Endodermal cell (in vitro differentiated cells): ENCODE measurements around the gene MAPKAPK5. TPM values are rescaled to one million over a fixed set of nuclear protein-coding genes. Genes with fewer than 3 reads are reported as not detected.

ENCODE experiments used
- DNase-seq: peaks from one replicate; pipeline ENCODE4 v3.0.0-alpha.2; 2017
- H3K27ac ChIP-seq: 2 replicates; pipeline ENCODE4 v1.5.1; 2013; ENCODE audit warnings: mild to moderate bottlenecking, low read depth, low read length, moderate library complexity
- H3K27me3 ChIP-seq: 2 replicates; pipeline ENCODE4 v1.6.1; 2013; ENCODE audit warnings: mild to moderate bottlenecking, low read length, moderate library complexity; ENCODE audit not compliant: insufficient read depth, control insufficient read depth, poor library complexity, severe bottlenecking
- H3K36me3 ChIP-seq: 2 replicates; pipeline ENCODE4 v1.7.0; 2013; ENCODE audit warnings: mild to moderate bottlenecking, low read length, moderate library complexity; ENCODE audit not compliant: control insufficient read depth, insufficient read depth
- H3K4me1 ChIP-seq: one replicate; pipeline ENCODE4 v1.7.0; 2013; ENCODE audit warnings: low read length; ENCODE audit not compliant: control insufficient read depth, insufficient read depth
- H3K4me3 ChIP-seq: 2 replicates; pipeline ENCODE4 v1.5.1; 2013; ENCODE audit warnings: mild to moderate bottlenecking, low read length, moderate library complexity
- H3K9ac ChIP-seq: 2 replicates; pipeline ENCODE4 v1.6.1; 2013; ENCODE audit warnings: mild to moderate bottlenecking, low read length, moderate library complexity; ENCODE audit not compliant: poor library complexity, severe bottlenecking; ENCODE audit errors: extremely low read depth
- H3K9me3 ChIP-seq: 2 replicates; pipeline ENCODE4 v1.6.1; 2013; ENCODE audit warnings: mild to moderate bottlenecking, low read length, moderate library complexity; ENCODE audit not compliant: control insufficient read depth
- H3K27ac Mint-ChIP-seq: 2 replicates; pipeline ENCODE4 v1.8.0; 2020; ENCODE audit warnings: mixed read lengths
- H3K27me3 Mint-ChIP-seq: 2 replicates; pipeline ENCODE4 v1.8.0; 2021; ENCODE audit warnings: mild to moderate bottlenecking, mixed read lengths; ENCODE audit not compliant: insufficient read depth
- H3K36me3 Mint-ChIP-seq: 2 replicates; pipeline ENCODE4 v1.8.0; 2020; ENCODE audit warnings: low read depth, mixed read lengths
- H3K4me1 Mint-ChIP-seq: 2 replicates; pipeline ENCODE4 v1.8.0; 2020; ENCODE audit warnings: mixed read lengths
- H3K4me3 Mint-ChIP-seq: 2 replicates; pipeline ENCODE4 v1.8.0; 2020; ENCODE audit warnings: mild to moderate bottlenecking, moderate library complexity, mixed read lengths
- H3K9me3 Mint-ChIP-seq: 2 replicates; pipeline ENCODE4 v1.8.0; 2020; ENCODE audit warnings: mild to moderate bottlenecking, mixed read lengths
- WGBS, 2 experiments: methylation state at CpG; one replicate each; pipeline versions ENCODE4 v1.1.5 to v1.1.7; 2013; ENCODE audit warnings: missing lambda C conversion rate in 2 of 2, mixed read lengths in 1 of 2; ENCODE audit not compliant: insufficient coverage in 1 of 2, insufficient read length in 1 of 2; 5-methylcytosine and 5-hydroxymethylcytosine counted together
- total RNA-seq, 2 donors: library from RNA; stranded (reverse); fragmentation: NEBNext Ultra II Directional in 1 of 2; extraction: Animal tissue kit (Norgen Biotek cat#: 25700) in 1 of 2; gene quantifications; 2 replicates in 1 of 2; 3 replicates in 1 of 2; pipeline ENCODE4 v1.2.1, GENCODE V29; 2021
- TF ChIP-seq, protein P1 (sequence below): fragments of 200-600 bp; sonication (generic); conservative IDR thresholded peaks from 2 replicates; pipeline ENCODE4 v1.5.0; 2021; ENCODE audit warnings: antibody characterized with exemption, mild to moderate bottlenecking

MAPKAPK5 gene
- total RNA-seq, 2 donors from 2014 or later = 80.5 to 90.6 TPM

DNA sequence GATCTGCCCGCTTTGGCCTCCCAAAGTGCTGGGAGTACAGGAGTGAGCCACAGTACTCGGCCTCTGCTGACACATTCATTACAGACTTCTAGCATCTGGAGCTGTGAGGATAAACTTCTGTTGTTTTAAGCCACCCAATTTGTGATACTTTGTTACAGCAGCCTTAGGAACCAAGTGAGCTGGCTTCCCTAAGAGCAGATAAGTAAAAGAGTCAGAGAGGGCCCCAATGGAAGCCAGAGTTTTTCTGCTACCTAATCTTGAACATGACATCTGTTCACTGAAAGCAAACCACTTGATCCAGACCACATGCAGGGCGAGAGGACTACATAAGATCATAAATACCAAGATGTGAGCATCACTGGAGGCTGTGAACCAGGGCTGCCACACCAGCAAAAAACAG lies 3.7 kb upstream of the MAPKAPK5 start:
- no peaks in the 10 kb centered on the region for H3K27me3 ChIP-seq
- H3K4me1 ChIP-seq = no peaks in the 10 kb centered on the region
- Mint-ChIP-seq H3K9me3 (peaks cover 28% of the 10 kb centered on the region), H3K4me3 (no peak overlapping the region), H3K4me1 (peaks cover 16% of the 10 kb centered on the region), H3K27ac (no peak overlapping the region), H3K36me3 (peaks cover 14% of the 10 kb centered on the region), H3K27me3 (no peaks in the 10 kb centered on the region)
- no peak for DNase-seq
- no peak overlapping the region for H3K9ac ChIP-seq
- no peak overlapping the region for H3K27ac ChIP-seq
- peaks cover 6% of the 10 kb centered on the region for H3K9me3 ChIP-seq
- WGBS, 2 experiments = 88 to 94% methylated on average over 3 of the region's 3 CpGs
- TF ChIP-seq, protein P1, sequence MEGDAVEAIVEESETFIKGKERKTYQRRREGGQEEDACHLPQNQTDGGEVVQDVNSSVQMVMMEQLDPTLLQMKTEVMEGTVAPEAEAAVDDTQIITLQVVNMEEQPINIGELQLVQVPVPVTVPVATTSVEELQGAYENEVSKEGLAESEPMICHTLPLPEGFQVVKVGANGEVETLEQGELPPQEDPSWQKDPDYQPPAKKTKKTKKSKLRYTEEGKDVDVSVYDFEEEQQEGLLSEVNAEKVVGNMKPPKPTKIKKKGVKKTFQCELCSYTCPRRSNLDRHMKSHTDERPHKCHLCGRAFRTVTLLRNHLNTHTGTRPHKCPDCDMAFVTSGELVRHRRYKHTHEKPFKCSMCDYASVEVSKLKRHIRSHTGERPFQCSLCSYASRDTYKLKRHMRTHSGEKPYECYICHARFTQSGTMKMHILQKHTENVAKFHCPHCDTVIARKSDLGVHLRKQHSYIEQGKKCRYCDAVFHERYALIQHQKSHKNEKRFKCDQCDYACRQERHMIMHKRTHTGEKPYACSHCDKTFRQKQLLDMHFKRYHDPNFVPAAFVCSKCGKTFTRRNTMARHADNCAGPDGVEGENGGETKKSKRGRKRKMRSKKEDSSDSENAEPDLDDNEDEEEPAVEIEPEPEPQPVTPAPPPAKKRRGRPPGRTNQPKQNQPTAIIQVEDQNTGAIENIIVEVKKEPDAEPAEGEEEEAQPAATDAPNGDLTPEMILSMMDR = no peak
- peaks cover 12% of the 10 kb centered on the region for H3K36me3 ChIP-seq
- no peak overlapping the region for H3K4me3 ChIP-seq

DNA sequence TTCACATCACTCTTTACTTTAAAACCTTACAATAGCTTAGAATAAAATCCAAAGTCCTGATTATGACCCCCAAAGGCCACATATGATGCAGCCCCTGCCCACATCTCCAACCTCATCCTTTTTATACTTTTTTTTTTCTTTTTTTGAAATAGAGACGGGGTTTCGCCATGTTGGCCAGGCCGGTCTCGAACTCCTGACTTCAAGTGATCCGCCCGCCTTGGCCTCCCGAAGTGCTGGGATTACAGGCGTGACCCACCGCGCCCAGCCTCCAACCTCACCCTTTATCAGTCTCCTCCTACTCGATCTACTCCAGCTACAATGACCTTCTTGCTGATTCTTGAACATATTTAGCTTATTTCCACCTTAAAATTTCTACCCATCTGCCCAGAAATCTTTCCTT lies 1.2 kb upstream of the MAPKAPK5 start:
- H3K4me1 ChIP-seq = no peaks in the 10 kb centered on the region
- peak overlapping the region; percentile 95 for H3K9ac ChIP-seq
- peaks cover 18% of the 10 kb centered on the region for H3K4me1 Mint-ChIP-seq
- peaks cover 6% of the 10 kb centered on the region for H3K9me3 ChIP-seq
- H3K4me3 ChIP-seq = peak overlapping the region; percentile 93
- H3K27ac ChIP-seq = no peak overlapping the region
- WGBS, 2 experiments = 52 to 54% methylated on average over 3 to 11 of the region's 11 CpGs
- H3K27me3 ChIP-seq = no peaks in the 10 kb centered on the region
- H3K36me3 ChIP-seq = peaks cover 30% of the 10 kb centered on the region
- peak overlapping the region; percentile 96 for H3K4me3 Mint-ChIP-seq
- peaks cover 25% of the 10 kb centered on the region for H3K36me3 Mint-ChIP-seq
- TF ChIP-seq, protein P1 = no peak
- H3K27me3 Mint-ChIP-seq = no peaks in the 10 kb centered on the region
- DNase-seq = no peak
- peaks cover 12% of the 10 kb centered on the region for H3K9me3 Mint-ChIP-seq
- peak overlapping the region; percentile 99 for H3K27ac Mint-ChIP-seq

DNA sequence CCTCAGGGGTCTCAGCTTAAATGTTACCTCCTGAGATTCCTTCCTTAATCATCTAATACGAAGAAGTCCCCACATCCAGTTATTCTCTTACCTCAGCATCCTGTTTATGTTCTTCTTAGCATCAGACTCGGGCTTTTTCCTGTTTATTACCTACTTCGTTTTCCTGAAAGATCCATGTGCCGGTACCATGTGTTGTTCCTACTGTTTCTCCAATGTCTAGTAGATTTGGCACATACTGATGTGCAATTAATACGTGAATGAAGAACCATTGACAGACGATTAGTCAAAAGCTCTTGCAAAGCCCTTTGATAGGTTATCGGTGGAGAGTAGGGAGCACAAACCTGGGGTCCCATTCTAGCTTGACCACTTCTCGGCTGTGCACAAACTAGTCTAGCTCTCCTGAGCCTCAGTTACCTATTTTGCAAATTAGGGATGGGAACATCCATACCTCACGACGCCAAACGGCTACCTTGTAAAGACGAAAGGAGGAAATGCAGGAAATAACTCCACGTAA lies 735 bp upstream of the MAPKAPK5 start:
- 2% methylated on average over 6 to 13 of the region's 13 CpGs for WGBS, 2 experiments
- H3K4me1 Mint-ChIP-seq = peaks cover 18% of the 10 kb centered on the region

More for the DNA sequence above, 735 bp upstream of the MAPKAPK5 start:
- Histone ChIP-seq H3K4me3 (peak overlapping the region; percentile 93), H3K27me3 (no peaks in the 10 kb centered on the region), H3K4me1 (no peaks in the 10 kb centered on the region), H3K9ac (peak overlapping the region; percentile 95), H3K36me3 (peaks cover 35% of the 10 kb centered on the region), H3K27ac (peak overlapping the region; percentile 97), H3K9me3 (peaks cover 6% of the 10 kb centered on the region)
- TF ChIP-seq, protein P1 = no peak
- Mint-ChIP-seq H3K27ac (peak overlapping the region; percentile 99), H3K9me3 (peaks cover 7% of the 10 kb centered on the region), H3K36me3 (peaks cover 28% of the 10 kb centered on the region), H3K4me3 (peak overlapping the region; percentile 96), H3K27me3 (no peaks in the 10 kb centered on the region)
- no peak for DNase-seq
